ENCODE measurements around the gene NEDD8.

DNA sequence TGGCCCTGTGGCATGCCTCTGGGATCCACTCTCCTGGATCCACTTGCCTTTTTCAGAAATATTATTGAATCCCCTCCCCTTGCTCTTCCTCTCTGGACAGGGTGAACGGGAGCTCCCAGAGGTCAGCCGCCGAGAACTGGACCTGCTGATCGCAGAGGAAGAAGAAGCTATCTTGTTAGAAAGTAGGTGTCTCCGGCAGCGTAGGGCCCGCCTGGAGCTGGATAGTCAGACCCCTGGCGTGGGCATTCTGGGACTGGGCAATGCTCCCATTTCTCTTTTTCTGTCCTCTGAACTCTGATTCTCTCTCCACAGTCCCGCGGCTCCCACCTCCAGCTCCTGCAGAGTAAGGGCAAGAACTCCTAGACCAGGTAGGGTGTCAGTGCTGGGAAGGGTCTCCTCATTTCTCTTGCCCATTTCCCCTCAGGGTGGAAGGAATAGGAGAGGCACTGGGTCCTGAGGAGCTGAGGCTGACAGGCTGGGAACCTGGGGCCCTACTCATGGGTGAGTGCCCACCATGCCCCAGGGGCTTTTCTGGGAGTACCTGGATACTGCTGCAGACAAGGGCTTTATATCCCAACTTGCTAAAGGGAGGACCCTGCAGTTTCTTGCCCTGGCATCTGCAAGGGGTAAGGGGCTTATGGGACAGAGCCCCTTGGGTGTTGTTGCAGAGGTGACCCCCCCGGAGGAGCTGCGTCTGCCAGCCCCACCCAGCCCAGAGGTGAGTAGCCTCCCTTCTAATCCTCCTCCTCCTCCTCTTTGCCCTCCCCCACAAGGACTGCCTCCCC lies 54.9 kb downstream of the NEDD8 start:
- TF ChIP-seq, protein P1, sequence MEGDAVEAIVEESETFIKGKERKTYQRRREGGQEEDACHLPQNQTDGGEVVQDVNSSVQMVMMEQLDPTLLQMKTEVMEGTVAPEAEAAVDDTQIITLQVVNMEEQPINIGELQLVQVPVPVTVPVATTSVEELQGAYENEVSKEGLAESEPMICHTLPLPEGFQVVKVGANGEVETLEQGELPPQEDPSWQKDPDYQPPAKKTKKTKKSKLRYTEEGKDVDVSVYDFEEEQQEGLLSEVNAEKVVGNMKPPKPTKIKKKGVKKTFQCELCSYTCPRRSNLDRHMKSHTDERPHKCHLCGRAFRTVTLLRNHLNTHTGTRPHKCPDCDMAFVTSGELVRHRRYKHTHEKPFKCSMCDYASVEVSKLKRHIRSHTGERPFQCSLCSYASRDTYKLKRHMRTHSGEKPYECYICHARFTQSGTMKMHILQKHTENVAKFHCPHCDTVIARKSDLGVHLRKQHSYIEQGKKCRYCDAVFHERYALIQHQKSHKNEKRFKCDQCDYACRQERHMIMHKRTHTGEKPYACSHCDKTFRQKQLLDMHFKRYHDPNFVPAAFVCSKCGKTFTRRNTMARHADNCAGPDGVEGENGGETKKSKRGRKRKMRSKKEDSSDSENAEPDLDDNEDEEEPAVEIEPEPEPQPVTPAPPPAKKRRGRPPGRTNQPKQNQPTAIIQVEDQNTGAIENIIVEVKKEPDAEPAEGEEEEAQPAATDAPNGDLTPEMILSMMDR (IDR thresholded peaks at IDR 0.05; ENCODE audit: insufficient read depth, low read length, poor library complexity, severe bottlenecking): no peak
- TF ChIP-seq EZH2phosphoT487 (conservative IDR thresholded peaks at IDR 0.05; ENCODE audit: low read length): no peak

Data from SU-DHL-6 (cell line).